Ovary (tissue), 9 donors: ENCODE data around the gene PTPA. TPM values are rescaled to one million over a fixed set of nuclear protein-coding genes. Genes with fewer than 3 reads are reported as not detected.

Source experiments
- DNase-seq, 5 donors: peaks; one replicate each; pipeline ENCODE4 v3.0.0-alpha.2; 2019 to 2020
- H3K27ac ChIP-seq, 2 donors: fragments of 200-600 bp; one replicate each; pipeline versions ENCODE4 v1.5.1 to v1.8.0; 2019 to 2022
- H3K27me3 ChIP-seq: fragments of 200-600 bp; one replicate; pipeline ENCODE4 v1.8.0; 2022
- H3K36me3 ChIP-seq: fragments of 200-600 bp; sonication (generic); one replicate; pipeline ENCODE4 v1.5.1; 2019
- H3K4me1 ChIP-seq: one replicate; pipeline ENCODE4 v1.8.1; 2013; ENCODE audit warnings: mild to moderate bottlenecking, moderate library complexity; ENCODE audit not compliant: insufficient read depth
- H3K4me3 ChIP-seq: fragments of 200-600 bp; sonication (generic); one replicate; pipeline ENCODE4 v1.5.1; 2017
- H3K9me3 ChIP-seq, 2 donors: fragments of 200-600 bp in 1 of 2; sonication (generic) in 1 of 2; one replicate each; pipeline versions ENCODE4 v1.5.1 to v1.8.1; 2013 to 2019; ENCODE audit warnings: mild to moderate bottlenecking in 1 of 2, moderate library complexity in 1 of 2
- EP300 ChIP-seq: sonication (generic); formaldehyde crosslinking; IDR thresholded peaks from one replicate; pipeline ENCODE4 v1.6.1; 2017; ENCODE audit warnings: antibody characterized with exemption
- POLR2A ChIP-seq: fragments of 450-650 bp; IDR thresholded peaks from one replicate; pipeline ENCODE4 v1.6.1; 2017; ENCODE audit warnings: antibody characterized with exemption, mild to moderate bottlenecking, moderate library complexity
- WGBS, 3 donors: extraction: QIAGEN DNeasy Blood & Tissue Kit in 1 of 3; methylation state at CpG; one replicate each; pipeline versions ENCODE4 v1.1.5 to v1.1.7; 2013 to 2017; 5-methylcytosine and 5-hydroxymethylcytosine counted together
- intact Hi-C, 4 donors: fragments of 100-400 bp; cut with DNase I; formaldehyde crosslinking; loops; one replicate each; pipeline versions ENCODE4 v1.11.0 to v1.15.1; 2022 to 2023
- polyA plus RNA-seq, 2 donors: library from polyadenylated mRNA; stranded (reverse); fragments of 200-250 nt in 1 of 2; fragments of 350-450 nt in 1 of 2; fragmentation: Illumina TruSeq in 1 of 2; extraction: RNeasy Lipid Tissue Mini Kit (QIAGEN cat#74804) in 1 of 2; gene quantifications; one replicate each; pipeline ENCODE4 v1.2.3, GENCODE V29; 2013 to 2014
- total RNA-seq, 7 donors: library from RNA; depleted of rRNA in 2 of 7; stranded (reverse); fragments of >200 nt in 2 of 7; fragmentation: NEBNext Ultra II Directional in 3 of 7; extraction: Animal tissue kit (Norgen Biotek cat#: 25700) in 3 of 7; gene quantifications; one replicate each; pipeline versions ENCODE4 v1.1.0 to v1.2.4, GENCODE V29; 2016 to 2023
- TF ChIP-seq, protein P1 (sequence below), 3 donors: fragments of 450-650 bp in 2 of 3; fragments of 200-600 bp in 1 of 3; IDR thresholded peaks; one replicate each; pipeline versions ENCODE4 v1.5.1 to v1.8.0; 2016 to 2022; ENCODE audit warnings: antibody characterized with exemption in 3 of 3, mild to moderate bottlenecking in 1 of 3
- donor health status: DM: no; HTN: no; CAD: no; lungs with moderate emphysema.
- donor health status: DM: no; HTN: no; CAD: no.
- donor health status: Bipolar disorder and iron deficiency.
- donor health status: DM: yes; HTN: yes; CAD: no.
- donor health status: DM: no; HTN: no; CAD: no.
- donor health status: DM: yes; HTN: yes; CAD: no.

Gene PTPA
- total and polyA plus RNA-seq, 9 donors, result 32.1 to 107 (median 89.2) TPM

DNA sequence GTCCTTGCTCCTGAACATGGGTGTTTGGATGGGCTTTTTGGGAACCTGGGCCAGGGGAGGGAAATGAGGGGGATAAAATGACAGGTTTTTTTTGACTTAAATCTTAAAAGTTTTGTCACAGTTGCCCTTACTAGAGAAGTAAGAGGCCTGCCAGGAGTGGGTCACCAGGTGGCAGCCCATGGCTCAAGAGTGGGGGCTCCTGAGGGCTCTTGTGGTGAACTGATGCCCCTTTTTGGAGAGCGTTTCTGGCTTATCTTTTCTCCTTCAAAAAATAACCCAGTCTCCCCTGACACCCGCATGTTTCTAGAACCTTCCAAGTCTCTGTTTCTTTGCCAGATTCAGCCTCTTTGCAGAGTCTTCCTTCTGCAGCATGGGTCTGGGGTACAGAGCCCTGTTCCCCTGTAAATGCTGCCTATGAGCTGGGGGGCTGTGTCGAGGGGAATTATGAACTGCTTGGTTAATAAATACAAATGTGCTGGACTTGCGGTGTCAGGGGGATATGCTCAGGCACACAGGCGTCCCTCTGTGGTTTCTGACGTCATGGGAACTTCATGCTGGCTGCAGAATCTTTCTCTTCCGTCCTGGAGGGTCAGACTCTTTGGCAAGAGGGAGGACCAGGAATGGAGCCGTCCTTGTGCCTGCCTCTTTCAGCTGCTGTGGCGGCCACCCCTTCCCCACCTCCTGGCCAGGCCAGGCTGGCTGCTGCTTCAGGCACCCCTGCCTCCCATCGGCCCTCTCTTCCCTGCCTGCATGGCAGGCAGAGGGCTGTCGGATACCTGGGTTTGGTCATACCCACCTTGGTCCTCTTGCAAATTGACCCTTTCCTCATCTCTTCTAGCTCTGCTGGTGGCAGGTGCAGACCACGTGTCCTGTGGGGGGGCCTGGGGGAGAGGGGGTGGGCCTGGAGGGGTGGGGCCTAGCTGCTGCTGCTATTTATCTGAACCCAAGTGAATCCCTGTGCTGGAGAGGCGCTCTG, 30.1 kb downstream of the PTPA start:
- Histone ChIP-seq H3K36me3 (no peaks in the 10 kb centered on the region), H3K4me3 (peak overlapping the region; percentile 29), H3K9me3 (no peaks in the 10 kb centered on the region), H3K4me1 (peaks cover 58% of the 10 kb centered on the region), H3K27me3 (no peaks in the 10 kb centered on the region), H3K27ac (peak overlapping the region; percentile 97 to 98)
- 7 to 11% (median 8%) methylated on average over 13 of the region's 13 CpGs for WGBS, 3 donors
- peak; percentile 46 to 78 (median 70) for DNase-seq
- TF ChIP-seq EP300, result no peak
- TF ChIP-seq, protein P1, sequence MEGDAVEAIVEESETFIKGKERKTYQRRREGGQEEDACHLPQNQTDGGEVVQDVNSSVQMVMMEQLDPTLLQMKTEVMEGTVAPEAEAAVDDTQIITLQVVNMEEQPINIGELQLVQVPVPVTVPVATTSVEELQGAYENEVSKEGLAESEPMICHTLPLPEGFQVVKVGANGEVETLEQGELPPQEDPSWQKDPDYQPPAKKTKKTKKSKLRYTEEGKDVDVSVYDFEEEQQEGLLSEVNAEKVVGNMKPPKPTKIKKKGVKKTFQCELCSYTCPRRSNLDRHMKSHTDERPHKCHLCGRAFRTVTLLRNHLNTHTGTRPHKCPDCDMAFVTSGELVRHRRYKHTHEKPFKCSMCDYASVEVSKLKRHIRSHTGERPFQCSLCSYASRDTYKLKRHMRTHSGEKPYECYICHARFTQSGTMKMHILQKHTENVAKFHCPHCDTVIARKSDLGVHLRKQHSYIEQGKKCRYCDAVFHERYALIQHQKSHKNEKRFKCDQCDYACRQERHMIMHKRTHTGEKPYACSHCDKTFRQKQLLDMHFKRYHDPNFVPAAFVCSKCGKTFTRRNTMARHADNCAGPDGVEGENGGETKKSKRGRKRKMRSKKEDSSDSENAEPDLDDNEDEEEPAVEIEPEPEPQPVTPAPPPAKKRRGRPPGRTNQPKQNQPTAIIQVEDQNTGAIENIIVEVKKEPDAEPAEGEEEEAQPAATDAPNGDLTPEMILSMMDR (IDR thresholded peaks at IDR 0.05), result no peak
- no peak for TF ChIP-seq POLR2A
- intact Hi-C loops, result loop anchor here (2.0 to 10.0 kb wide), 7 partner anchors 33 to 353 kb away; no protein-coding TSS in a partner anchor

DNA sequence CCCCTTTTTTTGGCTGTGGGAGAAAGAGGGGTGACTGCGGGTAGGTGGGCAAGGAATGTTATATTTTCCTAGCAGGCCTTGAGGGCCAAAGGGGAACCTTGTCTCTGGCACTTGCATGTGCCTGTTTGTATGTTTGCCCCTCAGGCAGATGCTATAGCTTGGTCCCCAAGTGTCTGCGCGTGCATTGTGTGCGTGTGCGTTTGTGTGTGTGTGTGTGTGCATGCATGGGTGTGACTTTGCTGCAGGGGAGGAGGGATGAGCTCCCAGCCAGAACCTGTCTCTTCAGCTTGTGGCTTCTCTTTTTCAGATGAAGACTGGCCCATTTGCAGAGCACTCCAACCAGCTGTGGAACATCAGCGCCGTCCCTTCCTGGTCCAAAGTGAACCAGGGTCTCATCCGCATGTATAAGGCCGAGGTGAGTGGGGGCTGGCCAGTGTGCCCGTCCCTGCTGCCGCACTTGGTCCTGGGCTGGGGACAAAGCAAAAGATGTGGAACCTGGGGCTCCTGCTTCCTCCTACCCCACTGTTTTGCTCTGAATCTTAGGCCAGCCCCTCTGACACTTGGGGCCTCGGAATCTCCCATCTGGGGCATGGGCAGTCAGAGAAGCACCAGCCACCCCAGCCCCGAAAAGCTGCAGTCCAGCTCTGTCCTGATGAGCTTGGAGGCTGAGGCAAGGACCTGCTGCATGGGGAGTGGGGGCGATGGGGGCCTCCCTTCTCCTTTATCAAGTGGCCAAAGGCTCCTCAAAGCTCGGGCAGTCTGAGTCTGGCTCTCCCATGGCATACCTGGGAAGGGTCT, 31.1 kb downstream of the PTPA start:
- Histone ChIP-seq H3K27ac (peak overlapping the region; percentile 97 to 98), H3K27me3 (no peaks in the 10 kb centered on the region), H3K36me3 (no peaks in the 10 kb centered on the region), H3K4me1 (peaks cover 62% of the 10 kb centered on the region), H3K9me3 (no peaks in the 10 kb centered on the region), H3K4me3 (no peak overlapping the region)
- intact Hi-C loops, result loop anchor here (2.0 to 10.0 kb wide), 7 partner anchors 32 to 352 kb away; no protein-coding TSS in a partner anchor
- DNase-seq, result peak in 2 of 5 donors; percentile 50 to 52
- TF ChIP-seq POLR2A (no peak), EP300 (no peak)
- TF ChIP-seq, protein P1 (IDR thresholded peaks at IDR 0.05), result no peak
- WGBS, 3 donors, result 31 to 41% (median 35%) methylated on average over 15 of the region's 15 CpGs

DNA sequence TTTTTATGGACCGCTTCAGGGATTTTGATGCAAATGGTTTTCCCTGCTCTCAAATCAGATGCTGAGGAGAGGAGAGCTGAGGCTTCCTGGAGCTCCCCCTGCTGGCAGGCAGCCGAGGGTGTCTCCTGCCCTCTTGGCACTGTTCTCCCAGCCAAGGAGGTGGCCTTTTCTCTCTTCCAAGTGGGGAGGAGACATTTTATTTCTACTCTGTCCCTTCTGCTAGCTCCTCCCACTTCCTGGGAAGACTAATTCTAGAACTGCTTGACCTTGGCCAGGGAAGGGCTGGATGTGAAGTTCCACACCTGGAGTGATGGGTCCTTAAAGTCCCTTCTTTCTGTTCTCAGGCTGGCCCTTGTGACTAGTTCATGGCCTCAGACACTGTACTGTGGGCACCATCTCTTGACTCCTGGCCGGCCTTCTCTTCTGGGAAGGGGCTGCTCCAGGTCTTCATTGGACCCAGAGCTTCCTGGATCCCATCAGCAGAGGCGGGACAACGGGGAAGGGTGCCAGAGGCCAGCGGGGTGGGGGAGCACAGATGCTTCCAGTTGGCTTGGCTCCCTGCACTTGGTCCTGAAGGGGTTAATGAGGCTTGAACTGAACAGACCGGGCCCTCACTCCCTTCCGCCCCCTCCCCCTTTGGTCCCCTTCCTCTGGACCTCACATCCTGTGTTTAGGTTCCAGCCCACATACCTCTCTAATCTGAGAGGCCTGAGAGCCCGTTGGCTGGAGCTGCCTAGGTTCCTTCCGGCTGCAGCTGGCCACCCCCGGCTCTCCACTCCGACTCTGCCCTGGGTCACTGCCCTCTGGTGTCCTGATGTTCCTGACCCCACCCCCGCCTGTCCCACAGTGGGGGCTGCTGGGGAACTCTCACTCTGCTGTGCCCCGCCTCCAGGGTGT, 32.1 kb downstream of the PTPA start:
- TF ChIP-seq, protein P1 (IDR thresholded peaks at IDR 0.05), result peak; percentile 49 to 88 (median 72)
- TF ChIP-seq EP300 (peak; percentile 34), POLR2A (no peak)
- H3K36me3 ChIP-seq, result no peaks in the 10 kb centered on the region
- intact Hi-C loops, result loop anchor here (2.0 to 10.0 kb wide), 7 partner anchors 32 to 352 kb away; no protein-coding TSS in a partner anchor
- no peak overlapping the region for H3K4me3 ChIP-seq
- 3 to 12% (median 6%) methylated on average over 13 to 14 of the region's 14 CpGs for WGBS, 3 donors
- H3K27me3 ChIP-seq, result no peaks in the 10 kb centered on the region
- H3K4me1 ChIP-seq, result peaks cover 62% of the 10 kb centered on the region
- peak; percentile 92 to 95 (median 94) for DNase-seq
- no peaks in the 10 kb centered on the region for H3K9me3 ChIP-seq
- peak overlapping the region; percentile 97 to 98 for H3K27ac ChIP-seq
